K562 (cell line): ENCODE data around the gene TNFAIP3. TPM values are rescaled to one million over a fixed set of nuclear protein-coding genes. Genes with fewer than 3 reads are reported as not detected.

Experiments
- ATAC-seq: fragments of 200-7000 bp; cut with Tn5 transposase; 3 replicates; pipeline ENCODE4 v1.9.1; 2020; ENCODE audit warnings: moderate library complexity
- BruUV-seq: library from RNA; stranded (reverse); fragments of 400-500 nt; replicated peaks from 2 replicates; lab custom pipeline; 2021; lab: Mats Ljungman, UMichigan
- CTCF ChIA-PET: fragments of 300-600 bp; formaldehyde crosslinking; extraction: SDS; loops from one replicate; lab custom pipeline; 2021; ENCODE audit warnings: low intra/inter-chr PET ratio; lab: Yijun Ruan, JAX
- POLR2A ChIA-PET: fragments of 300-600, 350-650 bp; sonication (Branson Sonifier 250); formaldehyde crosslinking; extraction: SDS; loops from one replicate; lab custom pipeline; 2021; ENCODE audit warnings: antibody characterized with exemption, inconsistent platforms; lab: Yijun Ruan, JAX
- DNase-seq, 4 experiments: peaks; one replicate each; pipeline versions ENCODE4 v3.0.0 to v3.0.0-alpha.2; 2011 to 2018; ENCODE audit warnings: low spot score in 3 of 4, mixed read lengths in 3 of 4; ENCODE audit errors: extremely low read depth in 1 of 4
- FAIRE-seq: peaks from 2 replicates; lab custom pipeline; 2011; peaks lifted over from hg19 to GRCh38; lab: Jason Lieb, UNC
- H2AFZ ChIP-seq: 2 replicates; pipeline ENCODE4 v1.6.0; 2011; ENCODE audit warnings: low read depth, low read length, control low read depth, inconsistent platforms
- H3K27ac ChIP-seq: fragments of 200-600 bp; 3 replicates; pipeline ENCODE4 v1.8.0; 2011; ENCODE audit warnings: low read depth, mild to moderate bottlenecking, control low read depth, inconsistent platforms, low read length, moderate library complexity, mixed read lengths; ENCODE audit errors: extremely low read depth
- H3K27me3 ChIP-seq, 2 experiments: fragments of 300-600 bp in 1 of 2; 2 replicates in 1 of 2; 3 replicates in 1 of 2; pipeline versions ENCODE4 v1.6.0 to v1.8.0; 2011; ENCODE audit warnings: inconsistent platforms in 2 of 2, low read length in 2 of 2, mild to moderate bottlenecking in 1 of 2, mixed read lengths in 1 of 2, moderate library complexity in 1 of 2; ENCODE audit not compliant: control insufficient read depth in 2 of 2, insufficient read depth in 2 of 2
- H3K36me3 ChIP-seq: fragments of 300-600 bp; 3 replicates; pipeline ENCODE4 v1.8.0; 2011; ENCODE audit warnings: mild to moderate bottlenecking, low read length, inconsistent platforms; ENCODE audit not compliant: control insufficient read depth, insufficient read depth
- H3K4me1 ChIP-seq, 2 experiments: fragments of 200-600 bp in 1 of 2; replicated peaks in 1 of 2; 2 replicates in 1 of 2; 3 replicates in 1 of 2; pipeline versions ENCODE4 v1.5.1 to v1.8.0; 2011; ENCODE audit warnings: inconsistent platforms in 2 of 2, low read length in 2 of 2, mild to moderate bottlenecking in 1 of 2, mixed read lengths in 1 of 2, moderate library complexity in 1 of 2; ENCODE audit not compliant: control insufficient read depth in 2 of 2, insufficient read depth in 2 of 2
- H3K4me2 ChIP-seq: 2 replicates; pipeline ENCODE4 v1.6.1; 2011; ENCODE audit warnings: low read length, control low read depth, inconsistent platforms, mixed read lengths; ENCODE audit not compliant: insufficient read depth
- H3K4me3 ChIP-seq: fragments of 200-600 bp; sonication (generic), shearing (Covaris generic); 2 replicates; pipeline ENCODE4 v1.5.1; 2016; ENCODE audit warnings: control low read depth, inconsistent platforms
- H3K79me2 ChIP-seq: fragments of 200-600 bp; 3 replicates; pipeline ENCODE4 v1.8.0; 2011; ENCODE audit warnings: low read length, inconsistent platforms; ENCODE audit not compliant: control insufficient read depth, insufficient read depth
- H3K9ac ChIP-seq, 2 experiments: 2 replicates each; pipeline versions ENCODE4 v1.6.0 to v1.6.1; 2011; ENCODE audit warnings: low read depth in 2 of 2, low read length in 2 of 2, control low read depth in 1 of 2, inconsistent platforms in 1 of 2, mild to moderate bottlenecking in 1 of 2, mixed read lengths in 1 of 2; ENCODE audit not compliant: insufficient read depth in 1 of 2
- H3K9me1 ChIP-seq: one replicate; pipeline ENCODE4 v1.6.0; 2011; ENCODE audit warnings: inconsistent platforms, mild to moderate bottlenecking, low read length, moderate library complexity; ENCODE audit not compliant: control insufficient read depth, insufficient read depth
- H3K9me3 ChIP-seq: replicated peaks from 2 replicates; pipeline ENCODE4 v1.5.1; 2011; ENCODE audit warnings: low read depth, low read length, inconsistent platforms; ENCODE audit not compliant: control insufficient read depth, insufficient read depth
- H4K20me1 ChIP-seq: replicated peaks from 2 replicates; pipeline ENCODE4 v1.6.1; 2011; ENCODE audit warnings: low read length, inconsistent platforms, mixed read lengths; ENCODE audit not compliant: control insufficient read depth, insufficient read depth
- MECOM ChIP-seq: fragments of 250-450 bp; sonication (Bioruptor Pico); IDR thresholded peaks from 2 replicates; pipeline ENCODE4 v1.8.0; 2022; ENCODE audit warnings: inconsistent platforms
- ZNF589 ChIP-seq: fragments of 200-800 bp; sonication (Bioruptor generic); IDR thresholded peaks from 2 replicates; pipeline ENCODE4 v1.6.1; 2016; ENCODE audit warnings: low read depth, missing genetic modification characterization, missing compliant biosample characterization
- WGBS: fragments of 100-300 bp; shearing (Covaris generic); methylation state at CpG from one replicate; pipeline ENCODE4 v1.1.6; 2016; ENCODE audit warnings: low coverage, mixed read lengths; ENCODE audit not compliant: insufficient coverage; ENCODE audit errors: missing lambda C conversion rate; 5-methylcytosine and 5-hydroxymethylcytosine counted together
- in situ Hi-C: fragments of 300-500 bp; cut with MboI; formaldehyde crosslinking; loops from 4 replicates; pipeline ENCODE4 v1.15.0; 2018; ENCODE audit warnings: inconsistent platforms, mixed read lengths
- intact Hi-C: fragments of 100-400 bp; cut with micrococcal nuclease; formaldehyde crosslinking; loops from 2 replicates; pipeline ENCODE4 v1.14.2; 2022
- polyA plus RNA-seq, 8 experiments: library from polyadenylated mRNA; depleted of rRNA in 4 of 8; stranded (reverse) in 5 of 8; unstranded in 3 of 8; fragments of >200 nt; fragmentation: Nextera tagmentation in 2 of 8; fragmentation: Illumina TruSeq in 1 of 8; extraction: Ambion mirVana in 2 of 8; extraction: Trizol in 1 of 8; gene quantifications; 2 replicates each; pipeline versions ENCODE4 v1.2.1 to v1.2.3, GENCODE V29; 2011 to 2014; ENCODE audit warnings: inconsistent platforms in 1 of 8, missing spikeins in 1 of 8
- total RNA-seq, 7 experiments: library from RNA; depleted of rRNA in 6 of 7; stranded (reverse); fragments of >200 nt in 6 of 7; fragmentation: Illumina TruSeq in 2 of 7; extraction: Trizol in 2 of 7; gene quantifications; 2 replicates each; pipeline versions ENCODE4 v1.2.1 to v1.2.3, GENCODE V29; 2011 to 2021; ENCODE audit warnings: low replicate concordance in 1 of 7
- TF ChIP-seq, protein P1 (sequence below): sonication (generic); formaldehyde crosslinking; IDR thresholded peaks from 2 replicates; pipeline ENCODE4 v1.8.0; 2022; ENCODE audit warnings: mild to moderate bottlenecking, missing genetic modification reagents

TNFAIP3 gene
- total and polyA plus RNA-seq, 9 of the 15 experiments (the other 6 are each of a cell fraction or from before 2014, with no cell fraction given): 0.79 to 17.0 (median 6.4) TPM

DNA sequence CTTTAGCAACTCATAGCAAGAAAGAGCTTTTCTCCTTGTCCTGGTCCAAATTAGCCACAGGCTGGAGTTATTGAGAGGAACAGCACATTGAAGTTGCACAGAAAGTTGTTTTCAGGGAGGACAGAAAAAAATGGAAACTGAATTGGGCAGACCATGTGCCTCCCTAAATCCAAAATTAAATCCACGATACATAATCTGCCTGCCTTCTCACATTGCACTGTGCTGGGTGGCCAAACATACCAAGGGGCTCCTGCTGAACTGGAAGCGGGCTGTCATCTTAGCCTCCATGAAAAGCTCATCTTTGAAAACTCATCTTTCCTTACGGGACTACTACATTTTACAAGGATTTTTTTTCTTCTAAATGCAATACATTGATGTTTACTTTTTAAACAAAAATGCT, 59.9 kb downstream of the TNFAIP3 start:
- Histone ChIP-seq H3K79me2 (no peaks in the 10 kb centered on the region), H3K4me3 (no peak overlapping the region), H3K9me3 (no peaks in the 10 kb centered on the region), H3K27ac (no peak overlapping the region), H3K9ac (no peak overlapping the region), H3K4me1 (peaks cover 4 to 30% of the 10 kb centered on the region in 2 experiments; a peak in 4 of 5 replicates), H3K27me3 (no peaks in the 10 kb centered on the region), H3K9me1 (no peaks in the 10 kb centered on the region), H4K20me1 (no peaks in the 10 kb centered on the region), H3K4me2 (no peak overlapping the region), H2AFZ (peak overlapping the region; percentile 81; the same call in 1 of the 2 replicates), H3K36me3 (no peaks in the 10 kb centered on the region)
- no peak for TF ChIP-seq MECOM
- TF ChIP-seq, protein P1, sequence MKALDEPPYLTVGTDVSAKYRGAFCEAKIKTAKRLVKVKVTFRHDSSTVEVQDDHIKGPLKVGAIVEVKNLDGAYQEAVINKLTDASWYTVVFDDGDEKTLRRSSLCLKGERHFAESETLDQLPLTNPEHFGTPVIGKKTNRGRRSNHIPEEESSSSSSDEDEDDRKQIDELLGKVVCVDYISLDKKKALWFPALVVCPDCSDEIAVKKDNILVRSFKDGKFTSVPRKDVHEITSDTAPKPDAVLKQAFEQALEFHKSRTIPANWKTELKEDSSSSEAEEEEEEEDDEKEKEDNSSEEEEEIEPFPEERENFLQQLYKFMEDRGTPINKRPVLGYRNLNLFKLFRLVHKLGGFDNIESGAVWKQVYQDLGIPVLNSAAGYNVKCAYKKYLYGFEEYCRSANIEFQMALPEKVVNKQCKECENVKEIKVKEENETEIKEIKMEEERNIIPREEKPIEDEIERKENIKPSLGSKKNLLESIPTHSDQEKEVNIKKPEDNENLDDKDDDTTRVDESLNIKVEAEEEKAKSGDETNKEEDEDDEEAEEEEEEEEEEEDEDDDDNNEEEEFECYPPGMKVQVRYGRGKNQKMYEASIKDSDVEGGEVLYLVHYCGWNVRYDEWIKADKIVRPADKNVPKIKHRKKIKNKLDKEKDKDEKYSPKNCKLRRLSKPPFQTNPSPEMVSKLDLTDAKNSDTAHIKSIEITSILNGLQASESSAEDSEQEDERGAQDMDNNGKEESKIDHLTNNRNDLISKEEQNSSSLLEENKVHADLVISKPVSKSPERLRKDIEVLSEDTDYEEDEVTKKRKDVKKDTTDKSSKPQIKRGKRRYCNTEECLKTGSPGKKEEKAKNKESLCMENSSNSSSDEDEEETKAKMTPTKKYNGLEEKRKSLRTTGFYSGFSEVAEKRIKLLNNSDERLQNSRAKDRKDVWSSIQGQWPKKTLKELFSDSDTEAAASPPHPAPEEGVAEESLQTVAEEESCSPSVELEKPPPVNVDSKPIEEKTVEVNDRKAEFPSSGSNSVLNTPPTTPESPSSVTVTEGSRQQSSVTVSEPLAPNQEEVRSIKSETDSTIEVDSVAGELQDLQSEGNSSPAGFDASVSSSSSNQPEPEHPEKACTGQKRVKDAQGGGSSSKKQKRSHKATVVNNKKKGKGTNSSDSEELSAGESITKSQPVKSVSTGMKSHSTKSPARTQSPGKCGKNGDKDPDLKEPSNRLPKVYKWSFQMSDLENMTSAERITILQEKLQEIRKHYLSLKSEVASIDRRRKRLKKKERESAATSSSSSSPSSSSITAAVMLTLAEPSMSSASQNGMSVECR (CRISPR knock-in tag): 0 out of 2 replicates have a peak, but pooled peaks have one; percentile 29
- no peak for TF ChIP-seq ZNF589 (CRISPR knock-in tag)
- DNase-seq (no peak), FAIRE-seq (no peak), ATAC-seq (no peak)
- POLR2A ChIA-PET: interaction anchor here (1.0 to 3.7 kb wide), 4 partner anchors 9 to 64 kb away, joined by 3 to 14 read pairs (median 4); no protein-coding TSS in a partner anchor
- BruUV-seq: no TSS peak
- intact Hi-C loops (no loop called here), in situ Hi-C loops (no loop called here)
- CTCF ChIA-PET: no interaction called here
- WGBS: 90% methylated on average over 3 of the region's 3 CpGs
